Epithelial cell of esophagus (primary cell): Measurements from ENCODE around the gene TMEM116.

Source experiments
- DNase-seq: peaks from one replicate; pipeline ENCODE4 v3.0.0; 2010; ENCODE audit warnings: low read depth
- H3K4me3 ChIP-seq: 2 replicates; pipeline ENCODE4 v1.5.1; 2011; ENCODE audit warnings: mild to moderate bottlenecking, low read length, control low read depth
- TF ChIP-seq, protein P1 (sequence below): IDR thresholded peaks from 2 replicates; pipeline ENCODE4 v1.5.1; 2011; ENCODE audit warnings: low read depth, mild to moderate bottlenecking, low read length, control low read depth, inconsistent platforms; ENCODE audit not compliant: insufficient read depth; ENCODE audit errors: missing control alignments

Gene TMEM116

GRCh38 chr12:111887926-111888745, 124.8 kb downstream of the TMEM116 start:
- H3K4me3 ChIP-seq = no peak overlapping the region
- TF ChIP-seq, protein P1, sequence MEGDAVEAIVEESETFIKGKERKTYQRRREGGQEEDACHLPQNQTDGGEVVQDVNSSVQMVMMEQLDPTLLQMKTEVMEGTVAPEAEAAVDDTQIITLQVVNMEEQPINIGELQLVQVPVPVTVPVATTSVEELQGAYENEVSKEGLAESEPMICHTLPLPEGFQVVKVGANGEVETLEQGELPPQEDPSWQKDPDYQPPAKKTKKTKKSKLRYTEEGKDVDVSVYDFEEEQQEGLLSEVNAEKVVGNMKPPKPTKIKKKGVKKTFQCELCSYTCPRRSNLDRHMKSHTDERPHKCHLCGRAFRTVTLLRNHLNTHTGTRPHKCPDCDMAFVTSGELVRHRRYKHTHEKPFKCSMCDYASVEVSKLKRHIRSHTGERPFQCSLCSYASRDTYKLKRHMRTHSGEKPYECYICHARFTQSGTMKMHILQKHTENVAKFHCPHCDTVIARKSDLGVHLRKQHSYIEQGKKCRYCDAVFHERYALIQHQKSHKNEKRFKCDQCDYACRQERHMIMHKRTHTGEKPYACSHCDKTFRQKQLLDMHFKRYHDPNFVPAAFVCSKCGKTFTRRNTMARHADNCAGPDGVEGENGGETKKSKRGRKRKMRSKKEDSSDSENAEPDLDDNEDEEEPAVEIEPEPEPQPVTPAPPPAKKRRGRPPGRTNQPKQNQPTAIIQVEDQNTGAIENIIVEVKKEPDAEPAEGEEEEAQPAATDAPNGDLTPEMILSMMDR = no peak
- DNase-seq = no peak

DNA sequence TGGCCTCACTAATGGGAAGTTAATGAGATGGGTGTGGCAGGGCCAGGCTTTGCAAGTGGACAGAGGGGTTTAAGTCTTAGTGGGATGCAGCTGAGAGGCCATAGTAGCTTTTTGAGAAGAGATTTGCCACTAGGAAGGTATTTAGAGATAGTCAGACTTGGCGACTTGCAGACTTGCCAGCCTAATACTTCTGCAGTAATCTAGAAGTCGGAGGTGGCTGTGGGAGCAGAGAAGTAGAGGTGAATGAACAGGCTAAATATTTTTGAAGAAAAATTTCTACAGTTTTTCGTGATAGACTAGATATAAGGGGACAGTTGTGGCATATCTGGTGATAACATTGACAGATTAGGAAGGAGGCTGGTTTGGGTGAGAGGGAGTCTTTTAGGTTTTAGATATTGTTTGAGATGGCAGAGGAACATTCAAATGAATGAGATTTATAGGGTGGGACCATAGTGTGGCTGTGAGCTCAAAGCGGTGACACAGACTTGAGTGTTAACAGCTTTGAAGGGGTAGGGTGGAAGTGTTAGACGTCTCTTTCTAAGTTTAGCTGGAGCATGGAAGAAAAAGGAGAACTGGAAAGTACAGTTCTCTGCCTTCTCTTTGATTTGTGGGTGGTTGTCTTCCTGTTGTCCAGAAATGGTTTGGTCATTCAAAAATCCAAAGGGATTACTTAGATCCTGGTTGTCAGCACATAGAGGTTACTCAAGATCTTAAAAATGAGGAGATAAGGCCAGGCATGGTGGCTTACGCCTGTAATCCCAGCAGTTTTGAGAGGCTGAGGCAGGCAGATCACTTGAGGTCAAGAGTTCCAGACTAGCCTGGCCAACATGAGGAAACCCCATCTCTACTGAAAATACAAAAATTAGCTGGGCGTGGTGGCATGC, 126.1 kb downstream of the TMEM116 start:
- no peak overlapping the region for H3K4me3 ChIP-seq
- TF ChIP-seq, protein P1 = no peak
- DNase-seq = no peak

GRCh38 chr12:111881716-111882115, 131.2 kb downstream of the TMEM116 start:
- no peak for DNase-seq
- TF ChIP-seq, protein P1 = no peak

More at GRCh38 chr12:111881716-111882115, 131.2 kb downstream of the TMEM116 start:
- no peak overlapping the region for H3K4me3 ChIP-seq
